HG03520 (cell line): ENCODE data around the gene OVCH1.

Experiments used
- ATAC-seq: cut with Tn5 transposase; IDR thresholded peaks from one replicate; pipeline ENCODE4 v1.9.1; 2021; ENCODE audit warnings: mild to moderate bottlenecking, moderate library complexity; ENCODE audit not compliant: unreplicated experiment

Gene OVCH1, protein sequence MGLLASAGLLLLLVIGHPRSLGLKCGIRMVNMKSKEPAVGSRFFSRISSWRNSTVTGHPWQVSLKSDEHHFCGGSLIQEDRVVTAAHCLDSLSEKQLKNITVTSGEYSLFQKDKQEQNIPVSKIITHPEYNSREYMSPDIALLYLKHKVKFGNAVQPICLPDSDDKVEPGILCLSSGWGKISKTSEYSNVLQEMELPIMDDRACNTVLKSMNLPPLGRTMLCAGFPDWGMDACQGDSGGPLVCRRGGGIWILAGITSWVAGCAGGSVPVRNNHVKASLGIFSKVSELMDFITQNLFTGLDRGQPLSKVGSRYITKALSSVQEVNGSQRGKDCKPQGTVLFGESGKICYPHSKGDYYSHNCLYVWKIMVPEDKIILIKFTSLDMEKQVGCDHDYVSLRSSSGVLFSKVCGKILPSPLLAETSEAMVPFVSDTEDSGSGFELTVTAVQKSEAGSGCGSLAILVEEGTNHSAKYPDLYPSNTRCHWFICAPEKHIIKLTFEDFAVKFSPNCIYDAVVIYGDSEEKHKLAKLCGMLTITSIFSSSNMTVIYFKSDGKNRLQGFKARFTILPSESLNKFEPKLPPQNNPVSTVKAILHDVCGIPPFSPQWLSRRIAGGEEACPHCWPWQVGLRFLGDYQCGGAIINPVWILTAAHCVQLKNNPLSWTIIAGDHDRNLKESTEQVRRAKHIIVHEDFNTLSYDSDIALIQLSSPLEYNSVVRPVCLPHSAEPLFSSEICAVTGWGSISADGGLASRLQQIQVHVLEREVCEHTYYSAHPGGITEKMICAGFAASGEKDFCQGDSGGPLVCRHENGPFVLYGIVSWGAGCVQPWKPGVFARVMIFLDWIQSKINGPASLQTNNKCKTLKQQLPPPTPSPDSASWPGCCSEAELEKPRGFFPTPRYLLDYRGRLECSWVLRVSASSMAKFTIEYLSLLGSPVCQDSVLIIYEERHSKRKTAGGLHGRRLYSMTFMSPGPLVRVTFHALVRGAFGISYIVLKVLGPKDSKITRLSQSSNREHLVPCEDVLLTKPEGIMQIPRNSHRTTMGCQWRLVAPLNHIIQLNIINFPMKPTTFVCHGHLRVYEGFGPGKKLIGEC

DNA sequence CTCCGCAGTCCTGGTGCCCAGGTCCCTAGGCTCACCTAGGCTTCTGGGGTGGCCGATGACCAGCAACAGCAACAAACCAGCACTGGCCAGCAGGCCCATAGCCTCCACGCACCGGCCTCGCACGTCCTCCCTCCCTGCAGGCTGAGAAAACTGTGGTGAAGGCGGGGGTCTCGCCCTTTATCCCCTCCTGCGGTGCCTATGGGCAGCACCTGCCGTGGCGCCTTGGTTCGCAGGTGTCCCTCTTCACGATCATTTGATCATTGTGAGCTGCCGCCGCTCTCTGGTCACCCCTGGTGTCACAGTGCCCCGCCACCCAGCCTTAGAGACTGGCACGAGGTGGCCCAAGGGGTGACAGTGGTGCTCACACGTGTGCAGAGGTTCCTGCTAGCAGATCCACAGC, at the start of gene OVCH1:
Gene OVCH1, minus strand, starts transcription at position 99 of the 400 bp plus-strand sequence. Its CDS starts 0 bp downstream, at position 99.
- no peak for ATAC-seq

GRCh38 chr12:29547151-29547632, 49.7 kb upstream of the OVCH1 start:
- no peak for ATAC-seq

DNA sequence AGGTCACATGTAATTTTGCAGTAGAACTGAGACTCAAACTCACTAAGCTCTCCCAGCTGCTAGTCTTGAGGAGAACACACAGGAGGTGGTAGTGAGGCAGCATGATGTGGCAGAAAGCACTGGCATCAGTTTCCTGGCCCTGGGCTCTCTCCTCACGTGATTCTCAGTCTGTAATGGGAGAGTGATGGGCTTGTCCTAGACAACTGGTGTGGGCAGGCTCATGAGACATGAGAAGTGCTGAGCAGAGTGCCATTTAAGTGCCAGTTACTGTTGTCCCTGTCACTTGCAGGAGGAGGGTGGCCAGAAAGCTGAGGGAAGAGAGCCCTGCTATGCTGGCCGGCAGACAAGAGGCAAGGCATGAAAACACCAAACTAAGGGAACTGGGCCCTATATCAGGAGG, 48.5 kb upstream of the OVCH1 start:
- no peak for ATAC-seq

DNA sequence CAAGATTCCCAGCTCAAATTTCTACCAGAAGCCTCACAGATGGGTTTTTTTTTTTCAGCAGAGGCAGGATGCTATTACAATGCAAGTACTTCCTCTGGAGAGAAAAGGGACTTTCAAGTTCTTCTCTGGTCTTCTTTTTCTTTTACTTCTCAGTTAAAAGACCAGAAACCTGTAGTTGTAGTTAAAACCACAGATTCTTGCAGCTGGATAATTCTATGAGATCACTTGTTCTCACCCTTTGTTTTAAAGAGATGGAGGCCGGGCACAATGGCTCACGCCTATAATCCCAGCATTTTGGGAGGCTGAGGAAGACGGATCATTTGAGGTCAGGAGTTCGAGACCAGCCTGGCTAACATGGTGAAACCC, 47.6 kb upstream of the OVCH1 start:
- ATAC-seq, result peak; percentile 72

- ATAC-seq, result peak; percentile 20
These were observed 47.1 kb upstream of the OVCH1 start for GRCh38 chr12:29544428-29545101.

DNA sequence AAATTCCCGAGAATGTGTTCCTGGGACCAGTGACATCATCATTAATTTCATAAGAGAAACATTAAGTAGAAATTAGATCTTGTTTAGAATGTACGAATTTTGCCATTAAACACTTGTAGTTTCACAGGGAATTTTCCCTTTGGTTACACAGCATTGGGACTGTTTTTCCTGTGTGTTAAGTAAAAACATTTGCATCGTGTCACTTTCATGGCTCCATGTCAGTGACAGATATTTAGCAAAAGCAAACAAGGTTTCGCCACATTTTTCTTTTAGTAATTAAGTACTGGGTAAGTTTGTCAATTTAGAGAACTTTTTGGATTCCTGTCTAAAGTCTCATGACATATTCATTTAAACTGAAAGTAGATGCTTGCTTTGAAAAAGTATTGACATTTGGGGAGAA, 45.5 kb upstream of the OVCH1 start:
- no peak for ATAC-seq

GRCh38 chr12:29537298-29537697, 39.8 kb upstream of the OVCH1 start:
- ATAC-seq, result no peak

DNA sequence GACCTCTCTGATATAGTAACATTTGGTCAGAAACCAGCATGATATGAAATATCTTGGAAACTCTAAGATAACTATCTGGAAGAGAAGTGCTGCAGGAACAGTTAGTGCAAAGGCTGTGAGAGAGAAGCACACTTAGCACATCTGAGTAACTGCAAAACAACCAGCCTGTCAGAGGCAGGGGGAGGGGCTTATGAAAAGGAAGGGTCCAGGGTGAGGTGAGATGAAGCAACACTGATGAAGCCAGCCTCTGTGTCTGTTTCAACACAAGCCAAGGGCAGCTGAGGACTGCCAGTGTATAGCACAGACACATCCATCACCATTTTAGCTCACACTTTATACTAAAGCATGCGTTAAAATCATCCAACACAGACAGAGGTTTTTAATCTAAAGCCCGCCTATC, 37.4 kb upstream of the OVCH1 start:
- no peak for ATAC-seq

- ATAC-seq, result no peak
These were observed 36.5 kb upstream of the OVCH1 start for GRCh38 chr12:29533815-29534489.

DNA sequence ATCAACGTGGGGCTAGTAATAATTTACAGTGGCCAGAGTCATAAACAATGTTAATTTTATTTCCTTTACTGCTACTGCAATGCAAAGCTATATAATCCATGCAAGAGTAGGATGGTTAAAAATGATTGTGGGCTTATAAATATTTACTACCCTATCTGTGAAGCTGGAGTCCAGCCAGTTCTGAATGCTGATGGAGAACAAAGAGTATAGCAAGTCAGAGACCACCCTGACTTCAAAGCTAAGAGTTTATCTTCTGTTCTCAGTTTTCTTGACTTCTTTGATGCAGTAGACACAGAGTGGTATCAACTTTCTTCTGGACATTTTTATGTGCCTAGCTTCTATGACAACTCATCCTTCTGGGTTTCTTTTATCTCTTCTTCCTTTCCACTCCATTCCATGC, 34.0 kb upstream of the OVCH1 start:
- ATAC-seq, result no peak

- no peak for ATAC-seq
These were observed 33.0 kb upstream of the OVCH1 start for GRCh38 chr12:29530436-29530835.

DNA sequence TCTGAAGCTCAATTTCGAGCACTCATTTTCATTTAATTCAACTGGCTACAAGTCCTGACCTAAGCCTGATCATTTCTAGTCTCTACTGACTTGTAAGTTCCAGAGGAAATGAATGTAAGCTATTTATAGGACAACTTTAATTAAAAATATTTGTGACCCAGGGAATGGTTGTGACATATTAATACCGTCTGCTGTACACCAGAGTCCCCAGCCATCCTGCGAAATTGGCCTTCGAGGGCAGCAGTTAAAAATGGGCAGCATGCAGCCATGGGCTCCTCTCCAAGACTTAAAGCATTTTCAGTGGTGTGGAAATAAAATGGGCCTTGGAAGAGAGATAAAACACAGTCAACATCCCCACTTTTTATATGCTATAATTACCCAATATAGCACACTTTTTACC, 30.7 kb upstream of the OVCH1 start:
- ATAC-seq, result no peak

DNA sequence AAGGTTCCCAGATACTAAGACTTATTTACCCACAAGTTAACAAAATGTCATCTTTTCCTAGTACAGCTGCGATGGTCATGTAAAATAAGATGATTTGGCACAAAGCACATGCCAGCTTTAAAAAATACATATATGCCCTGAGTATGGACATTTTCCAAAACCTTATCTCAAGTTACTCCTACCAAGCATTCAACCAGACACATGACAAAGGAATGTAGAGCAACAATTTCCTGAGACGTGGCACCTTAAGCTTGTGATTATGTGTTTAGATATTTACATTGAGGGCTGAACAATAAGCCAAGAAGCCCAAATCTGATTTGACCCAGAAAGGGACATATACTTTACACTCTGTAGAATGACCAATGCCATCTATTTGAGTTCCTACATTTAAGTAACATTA, 24.5 kb upstream of the OVCH1 start:
- no peak for ATAC-seq

- no peak for ATAC-seq
These were observed 22.2 kb upstream of the OVCH1 start for GRCh38 chr12:29519585-29520182.

- ATAC-seq, result no peak
These were observed 20.9 kb upstream of the OVCH1 start for GRCh38 chr12:29518407-29518806.

DNA sequence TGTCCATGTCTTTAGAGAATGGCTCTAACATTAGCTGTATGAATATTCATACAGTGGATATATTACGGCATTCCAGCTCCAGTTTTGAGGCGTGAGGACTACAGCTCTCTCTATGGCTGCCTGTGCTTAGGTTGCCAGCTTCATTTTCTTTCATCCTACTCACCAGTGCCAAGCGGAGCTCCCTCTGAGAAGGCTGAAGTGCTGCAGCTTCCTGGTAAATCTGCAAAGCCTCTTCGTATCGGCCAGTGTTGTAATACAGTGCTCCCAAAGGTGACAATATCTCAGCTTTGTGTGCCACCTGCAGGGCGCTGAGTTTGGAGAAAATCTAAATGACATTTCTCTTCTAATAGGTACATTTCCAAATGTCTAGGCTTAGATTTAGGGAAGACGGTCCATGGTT, 19.8 kb upstream of the OVCH1 start:
- ATAC-seq, result no peak

- no peak for ATAC-seq
These were observed 19.0 kb upstream of the OVCH1 start for GRCh38 chr12:29516431-29516875.

DNA sequence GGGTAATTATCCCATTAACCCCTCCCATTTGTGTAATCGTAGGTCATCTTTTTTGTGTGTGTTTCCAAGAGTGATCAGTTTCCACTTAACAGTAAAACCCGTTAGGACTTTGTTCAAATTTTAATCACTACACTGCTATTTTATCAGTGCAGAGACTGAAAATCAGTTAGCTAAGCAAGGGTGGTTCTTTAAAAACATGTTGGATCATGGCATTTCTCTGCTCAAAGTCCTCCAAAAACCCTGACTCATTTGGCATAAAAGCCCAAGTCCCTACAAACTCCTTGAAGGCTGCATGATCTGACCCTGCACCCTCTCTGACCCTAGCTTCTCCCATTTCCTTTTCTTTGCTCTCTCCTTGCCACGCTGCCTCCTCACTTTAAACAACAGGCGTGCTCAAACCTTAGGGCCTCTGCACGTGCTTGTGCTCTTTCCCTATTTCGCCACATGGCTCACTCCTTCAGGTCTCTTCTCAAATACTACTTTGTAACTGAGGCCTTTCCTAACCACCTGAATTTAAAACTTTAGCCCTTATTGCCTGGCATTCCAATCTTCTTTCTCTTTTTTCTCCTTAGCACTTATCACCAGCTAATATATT, 13.2 kb upstream of the OVCH1 start:
- ATAC-seq, result no peak

GRCh38 chr12:29509503-29509902, 12.0 kb upstream of the OVCH1 start:
- no peak for ATAC-seq

DNA sequence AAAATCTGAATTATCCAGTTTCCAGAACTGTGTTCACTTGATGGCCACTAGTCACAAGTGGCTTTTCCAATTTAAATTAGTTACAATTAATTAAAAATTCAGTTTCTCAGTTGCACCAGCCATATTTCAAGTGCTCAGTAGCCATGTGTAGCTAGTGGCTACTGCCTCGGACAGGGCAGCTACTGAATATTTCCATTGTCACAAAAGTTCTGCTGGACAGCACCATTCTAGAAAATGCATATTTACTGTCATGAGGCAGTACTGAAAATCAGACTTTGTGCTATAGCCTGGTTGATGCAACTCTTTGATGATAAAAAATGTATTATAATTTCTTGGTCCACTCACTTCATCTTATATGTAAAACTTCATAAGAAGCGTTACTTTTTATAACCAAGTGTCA, 11.5 kb upstream of the OVCH1 start:
- ATAC-seq, result no peak
